HUES64 (cell line): ENCODE measurements around the gene STIM1.
"Not testable (repeated sequence)": the region's sequence is repeated elsewhere in the genome, so short reads cannot be mapped to it uniquely, and the experiment has no call there.

ENCODE experiments used
- H3K27ac ChIP-seq: 2 replicates; pipeline ENCODE4 v1.7.0; 2013; ENCODE audit warnings: low read depth, low read length, inconsistent platforms
- H3K27me3 ChIP-seq: 2 replicates; pipeline ENCODE4 v1.6.1; 2013; ENCODE audit warnings: mild to moderate bottlenecking, low read length; ENCODE audit not compliant: insufficient read depth
- H3K36me3 ChIP-seq: 2 replicates; pipeline ENCODE4 v1.6.1; 2013; ENCODE audit warnings: mild to moderate bottlenecking, low read length; ENCODE audit not compliant: insufficient read depth
- H3K4me1 ChIP-seq: 2 replicates; pipeline ENCODE4 v1.6.1; 2013; ENCODE audit warnings: mild to moderate bottlenecking, low read length, moderate library complexity; ENCODE audit not compliant: insufficient read depth
- H3K4me3 ChIP-seq: 2 replicates; pipeline ENCODE4 v1.5.1; 2013; ENCODE audit warnings: mild to moderate bottlenecking, low read length, moderate library complexity
- H3K9ac ChIP-seq: 2 replicates; pipeline ENCODE4 v1.6.1; 2013; ENCODE audit warnings: mild to moderate bottlenecking, low read depth, low read length
- H3K9me3 ChIP-seq: 2 replicates; pipeline ENCODE4 v1.6.1; 2013; ENCODE audit warnings: low read depth, low read length; ENCODE audit not compliant: insufficient read depth
- WGBS: fragments of 150-250, 120-280 bp; methylation state at CpG from one replicate; pipeline ENCODE4 v1.1.7; 2013; ENCODE audit warnings: missing lambda C conversion rate; 5-methylcytosine and 5-hydroxymethylcytosine counted together

STIM1 gene

GRCh38 chr11:4016602-4017001, 161.1 kb downstream of the STIM1 start:
- H3K4me3 ChIP-seq, H3K9me3 ChIP-seq, H3K9ac ChIP-seq, H3K27me3 ChIP-seq, H3K4me1 ChIP-seq, H3K36me3 ChIP-seq, H3K27ac ChIP-seq: not testable (repeated sequence)
- WGBS, result 80% methylated on average over 9 of the region's 9 CpGs

- 96% methylated on average over 3 of the region's 3 CpGs for WGBS
Measured at GRCh38 chr11:4017129-4017528, 161.7 kb downstream of the STIM1 start.

GRCh38 chr11:4018641-4019040, 163.2 kb downstream of the STIM1 start:
- Histone ChIP-seq H3K9ac (no peak overlapping the region), H3K4me3 (no peak overlapping the region), H3K27me3 (no peaks in the 10 kb centered on the region), H3K4me1 (peaks cover 2% of the 10 kb centered on the region; the same call in 1 of the 2 replicates), H3K36me3 (no peaks in the 10 kb centered on the region), H3K27ac (no peak overlapping the region), H3K9me3 (no peaks in the 10 kb centered on the region)
- WGBS, result 84% methylated on average over 2 of the region's 2 CpGs

More at GRCh38 chr11:4017129-4017528, 161.7 kb downstream of the STIM1 start:
- no peaks in the 10 kb centered on the region for H3K36me3 ChIP-seq
- no peak overlapping the region for H3K9ac ChIP-seq
- no peaks in the 10 kb centered on the region for H3K9me3 ChIP-seq
- no peak overlapping the region for H3K27ac ChIP-seq
- H3K27me3 ChIP-seq, result no peaks in the 10 kb centered on the region
- H3K4me3 ChIP-seq, result no peak overlapping the region
- H3K4me1 ChIP-seq, result peaks cover 2% of the 10 kb centered on the region; the same call in 1 of the 2 replicates

GRCh38 chr11:4019891-4020290, 164.4 kb downstream of the STIM1 start:
- Histone ChIP-seq H3K4me1 (peaks cover 2% of the 10 kb centered on the region; the same call in 1 of the 2 replicates), H3K4me3 (no peak overlapping the region), H3K9ac (no peak overlapping the region), H3K27me3 (no peaks in the 10 kb centered on the region), H3K36me3 (no peaks in the 10 kb centered on the region), H3K27ac (no peak overlapping the region), H3K9me3 (no peaks in the 10 kb centered on the region)
- WGBS, result 90% methylated on average over 2 of the region's 3 CpGs

GRCh38 chr11:4022669-4023068, 167.2 kb downstream of the STIM1 start:
- Histone ChIP-seq H3K9me3 (peaks cover 5% of the 10 kb centered on the region; the same call in 1 of the 2 replicates), H3K27me3 (no peaks in the 10 kb centered on the region), H3K27ac (no peak overlapping the region), H3K4me3 (no peak overlapping the region), H3K4me1 (no peaks in the 10 kb centered on the region), H3K9ac (no peak overlapping the region), H3K36me3 (no peaks in the 10 kb centered on the region)
- 90% methylated on average over 5 of the region's 5 CpGs for WGBS

GRCh38 chr11:4025248-4025966, 169.9 kb downstream of the STIM1 start:
- no peak overlapping the region for H3K4me3 ChIP-seq
- H3K36me3 ChIP-seq, result no peaks in the 10 kb centered on the region
- no peaks in the 10 kb centered on the region for H3K27me3 ChIP-seq
- WGBS, result 94% methylated on average over 2 of the region's 3 CpGs
- no peak overlapping the region for H3K27ac ChIP-seq
- H3K9me3 ChIP-seq, result peaks cover 5% of the 10 kb centered on the region; the same call in 1 of the 2 replicates
- H3K9ac ChIP-seq, result no peak overlapping the region
- no peaks in the 10 kb centered on the region for H3K4me1 ChIP-seq

- H3K9me3 ChIP-seq, result peaks cover 5% of the 10 kb centered on the region; the same call in 1 of the 2 replicates
- H3K36me3 ChIP-seq, result no peaks in the 10 kb centered on the region
- H3K4me3 ChIP-seq, result no peak overlapping the region
- WGBS, result 92% methylated on average over 2 of the region's 2 CpGs
- H3K4me1 ChIP-seq, result no peaks in the 10 kb centered on the region
- no peak overlapping the region for H3K9ac ChIP-seq
- H3K27me3 ChIP-seq, result no peaks in the 10 kb centered on the region
- no peak overlapping the region for H3K27ac ChIP-seq
Measured at GRCh38 chr11:4025967-4026324, 170.5 kb downstream of the STIM1 start.

GRCh38 chr11:4026389-4026788, 170.9 kb downstream of the STIM1 start:
- 95% methylated on average over 1 of the region's 1 CpG for WGBS
- Histone ChIP-seq H3K9ac (no peak overlapping the region), H3K36me3 (no peaks in the 10 kb centered on the region), H3K9me3 (peaks cover 5% of the 10 kb centered on the region; the same call in 1 of the 2 replicates), H3K27ac (no peak overlapping the region), H3K4me3 (no peak overlapping the region), H3K4me1 (no peaks in the 10 kb centered on the region), H3K27me3 (no peaks in the 10 kb centered on the region)

GRCh38 chr11:4027746-4028145, 172.3 kb downstream of the STIM1 start:
- H3K4me1 ChIP-seq, result no peaks in the 10 kb centered on the region
- no peak overlapping the region for H3K4me3 ChIP-seq
- peaks cover 14% of the 10 kb centered on the region; the same call in 1 of the 2 replicates for H3K9me3 ChIP-seq
- no peaks in the 10 kb centered on the region for H3K36me3 ChIP-seq
- WGBS, result 96% methylated on average over 1 of the region's 1 CpG
- no peaks in the 10 kb centered on the region for H3K27me3 ChIP-seq
- no peak overlapping the region for H3K9ac ChIP-seq
- H3K27ac ChIP-seq, result no peak overlapping the region

GRCh38 chr11:4030197-4030596, 174.7 kb downstream of the STIM1 start:
- Histone ChIP-seq H3K4me3 (no peak overlapping the region), H3K4me1 (no peaks in the 10 kb centered on the region), H3K36me3 (no peaks in the 10 kb centered on the region), H3K27me3 (no peaks in the 10 kb centered on the region), H3K9me3 (peaks cover 17% of the 10 kb centered on the region; the same call in 1 of the 2 replicates), H3K9ac (no peak overlapping the region), H3K27ac (no peak overlapping the region)
- 85% methylated on average over 3 of the region's 3 CpGs for WGBS

GRCh38 chr11:4032097-4032496, 176.6 kb downstream of the STIM1 start:
- H3K9ac ChIP-seq, result no peak overlapping the region
- no peaks in the 10 kb centered on the region for H3K36me3 ChIP-seq
- no peak overlapping the region for H3K4me3 ChIP-seq
- H3K4me1 ChIP-seq, result no peaks in the 10 kb centered on the region
- peaks cover 18% of the 10 kb centered on the region; the same call in 1 of the 2 replicates for H3K9me3 ChIP-seq
- no peak overlapping the region for H3K27ac ChIP-seq
- WGBS, result 63% methylated on average over 1 of the region's 2 CpGs
- no peaks in the 10 kb centered on the region for H3K27me3 ChIP-seq
